Esophagus mucosa (tissue), 1 donor: ENCODE data around the gene RNU6-9. TPM values are rescaled to one million over a fixed set of nuclear protein-coding genes. Genes with fewer than 3 reads are reported as not detected.

ENCODE experiments used
- ATAC-seq: fragments of 200-7000 bp; cut with Tn5 transposase; one replicate; pipeline ENCODE4 v1.9.1; 2020
- total RNA-seq: library from RNA; stranded (reverse); gene quantifications from one replicate; pipeline ENCODE4 v1.2.4, GENCODE V29; 2023
- donor health status: DM: yes; HTN: yes; CAD: no.

RNU6-9 gene
- total RNA-seq, 1 donor from 2014 or later = not detected

DNA sequence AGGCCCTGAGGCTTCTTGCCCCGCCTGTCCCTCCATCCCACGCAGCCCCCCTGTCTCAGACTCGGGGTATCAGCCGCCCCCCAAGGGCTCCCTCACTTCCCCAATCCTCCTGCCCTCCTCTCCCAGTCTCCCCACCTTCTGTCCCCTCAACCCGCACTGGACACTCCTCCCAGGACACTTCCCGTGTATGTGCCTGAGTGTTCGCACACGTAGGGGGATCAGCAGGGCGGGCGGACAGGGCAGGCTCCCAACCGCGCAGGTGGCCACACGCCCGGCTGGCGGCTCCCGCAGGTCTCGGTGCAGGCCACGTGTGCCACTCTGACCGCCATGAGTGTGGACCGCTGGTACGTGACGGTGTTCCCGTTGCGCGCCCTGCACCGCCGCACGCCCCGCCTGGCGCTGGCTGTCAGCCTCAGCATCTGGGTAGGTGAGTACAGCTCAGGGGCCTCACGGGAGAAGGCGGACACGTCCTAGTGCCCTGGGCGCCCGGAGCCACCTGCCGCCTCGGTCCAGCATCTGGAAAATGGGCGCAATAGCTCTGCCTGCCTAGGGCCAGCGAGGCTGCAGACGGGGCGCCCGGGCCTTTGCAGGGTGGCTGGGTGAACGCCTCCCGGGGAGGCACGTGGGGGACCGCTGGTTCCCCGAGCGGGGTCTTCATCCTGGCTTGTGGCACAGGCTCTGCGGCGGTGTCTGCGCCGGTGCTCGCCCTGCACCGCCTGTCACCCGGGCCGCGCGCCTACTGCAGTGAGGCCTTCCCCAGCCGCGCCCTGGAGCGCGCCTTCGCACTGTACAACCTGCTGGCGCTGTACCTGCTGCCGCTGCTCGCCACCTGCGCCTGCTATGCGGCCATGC lies 26.1 kb downstream of the RNU6-9 start:
- ATAC-seq = peak; percentile 56

DNA sequence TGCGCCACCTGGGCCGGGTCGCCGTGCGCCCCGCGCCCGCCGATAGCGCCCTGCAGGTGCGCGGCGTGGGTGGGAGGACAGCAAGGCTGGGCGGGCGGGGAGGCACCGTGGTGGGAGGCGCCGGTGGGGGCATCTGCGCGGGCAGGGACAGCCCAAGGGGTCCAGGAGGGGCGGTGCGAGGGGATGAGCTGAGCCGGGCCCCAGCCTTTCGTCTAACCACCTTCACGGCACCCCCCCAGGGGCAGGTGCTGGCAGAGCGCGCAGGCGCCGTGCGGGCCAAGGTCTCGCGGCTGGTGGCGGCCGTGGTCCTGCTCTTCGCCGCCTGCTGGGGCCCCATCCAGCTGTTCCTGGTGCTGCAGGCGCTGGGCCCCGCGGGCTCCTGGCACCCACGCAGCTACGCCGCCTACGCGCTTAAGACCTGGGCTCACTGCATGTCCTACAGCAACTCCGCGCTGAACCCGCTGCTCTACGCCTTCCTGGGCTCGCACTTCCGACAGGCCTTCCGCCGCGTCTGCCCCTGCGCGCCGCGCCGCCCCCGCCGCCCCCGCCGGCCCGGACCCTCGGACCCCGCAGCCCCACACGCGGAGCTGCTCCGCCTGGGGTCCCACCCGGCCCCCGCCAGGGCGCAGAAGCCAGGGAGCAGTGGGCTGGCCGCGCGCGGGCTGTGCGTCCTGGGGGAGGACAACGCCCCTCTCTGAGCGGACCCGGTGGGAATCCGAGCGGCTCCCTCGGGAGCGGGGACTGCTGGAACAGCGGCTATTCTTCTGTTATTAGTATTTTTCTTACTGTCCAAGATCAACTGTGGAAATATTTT lies 27.0 kb downstream of the RNU6-9 start:
- peak; percentile 13 for ATAC-seq

DNA sequence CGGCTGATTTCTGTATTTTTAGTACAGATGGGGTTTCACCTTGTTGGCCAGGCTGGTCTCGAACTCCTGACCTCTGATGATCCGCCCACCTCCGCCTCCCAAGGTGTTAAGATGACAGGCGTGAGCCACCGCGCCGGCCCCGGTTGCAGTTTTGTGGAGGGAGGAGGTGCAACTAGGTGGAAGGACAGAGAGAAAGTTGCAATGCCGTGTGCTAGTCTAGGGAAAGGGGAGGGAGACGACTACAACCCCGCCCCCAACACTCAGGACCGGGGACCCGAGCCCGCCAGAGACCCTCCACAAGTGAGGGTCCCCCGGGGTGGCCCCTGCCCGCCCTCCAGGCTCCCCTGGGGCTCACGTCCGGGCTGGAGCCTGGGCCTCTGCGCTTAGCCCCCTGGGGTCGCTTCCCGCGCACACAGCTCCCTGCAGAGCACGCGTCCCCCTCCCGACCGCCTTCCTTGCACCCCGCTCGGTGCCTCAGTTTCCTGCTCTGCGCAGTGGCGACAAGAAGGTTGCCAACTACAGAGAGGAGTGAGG lies 31.3 kb downstream of the RNU6-9 start:
- ATAC-seq = no peak

DNA sequence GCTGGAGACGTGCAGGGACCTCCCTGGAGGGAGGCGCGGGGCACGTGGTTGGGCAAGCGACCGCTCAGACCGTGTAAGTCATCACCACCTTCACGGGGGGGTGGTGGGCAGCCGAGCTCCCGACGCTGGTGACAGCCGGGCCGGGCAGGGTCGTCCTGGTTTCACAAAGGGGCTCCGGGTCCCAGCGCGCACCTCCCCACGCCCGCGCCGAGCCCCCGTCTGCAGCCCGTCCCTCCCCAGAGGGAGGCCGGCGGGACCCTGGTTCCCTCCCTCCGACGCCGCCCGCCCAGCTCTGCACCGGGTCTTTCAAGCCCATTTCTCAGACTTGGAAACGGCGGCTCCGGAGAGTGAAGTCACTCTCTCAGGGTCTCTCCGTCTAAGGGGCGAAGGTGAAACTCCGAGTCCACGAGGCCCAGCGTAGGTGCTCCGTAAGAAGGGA lies 31.8 kb downstream of the RNU6-9 start:
- ATAC-seq = peak; percentile 22

DNA sequence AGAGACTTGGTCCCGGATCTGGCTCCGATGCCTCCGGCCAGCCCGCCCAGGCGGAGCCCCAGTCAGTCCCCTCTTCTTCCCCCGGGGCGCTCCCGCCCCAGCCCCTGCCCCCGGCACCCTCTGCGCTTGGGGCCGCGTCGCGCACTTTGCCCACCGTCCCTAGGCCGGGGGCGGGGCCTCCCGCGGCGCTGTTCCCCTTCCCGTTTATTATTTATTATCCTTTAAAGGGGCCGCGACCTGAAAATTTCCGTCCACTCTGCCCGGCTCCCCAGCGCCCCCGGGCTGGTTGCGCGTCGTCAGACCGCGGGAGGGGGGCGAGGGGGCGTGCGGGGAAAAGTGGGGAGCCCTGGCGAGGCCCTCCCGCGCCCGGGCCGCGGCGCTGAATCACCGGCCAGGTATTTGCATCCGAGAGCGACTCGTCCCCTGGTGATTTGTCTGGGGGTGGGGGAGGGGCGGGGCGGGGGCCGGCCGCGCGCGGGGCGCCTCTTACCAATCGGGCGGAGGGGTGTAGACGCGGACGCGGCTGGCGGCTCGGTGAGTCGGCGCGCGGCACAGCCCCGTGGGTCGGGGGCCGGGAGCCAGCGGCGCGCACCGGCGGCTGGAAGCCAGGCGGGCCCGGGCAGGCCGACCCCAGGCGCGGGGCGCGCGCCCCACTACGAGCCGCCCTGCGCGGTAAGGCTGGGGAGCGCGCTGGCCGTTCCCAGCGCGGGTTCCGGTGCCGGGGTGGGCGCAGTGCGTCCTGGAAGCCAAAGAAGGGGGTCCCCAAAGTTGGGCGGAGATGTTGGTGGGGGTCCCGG lies 32.4 kb downstream of the RNU6-9 start, which contains the start of gene ARID3A:
ARID3A (plus strand) TSS at position 510 of the 797 bp plus-strand sequence. CDS start 3,494 bp downstream, outside the sequence.
- peak; percentile 56 for ATAC-seq

DNA sequence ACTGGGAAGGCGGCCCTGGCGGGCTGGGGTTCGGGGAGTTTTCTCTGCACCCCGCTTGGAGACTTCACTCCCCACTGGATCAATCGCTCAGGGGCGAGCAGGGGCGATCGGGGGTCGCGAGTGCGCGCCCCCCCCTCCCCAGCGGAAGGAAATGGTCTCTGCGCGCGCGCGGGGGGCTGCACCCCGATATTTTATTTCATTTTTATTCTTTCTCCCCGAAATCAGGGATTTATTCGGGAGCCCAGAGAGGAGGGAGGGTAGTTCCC lies 33.0 kb downstream of the RNU6-9 start:
- no peak for ATAC-seq

DNA sequence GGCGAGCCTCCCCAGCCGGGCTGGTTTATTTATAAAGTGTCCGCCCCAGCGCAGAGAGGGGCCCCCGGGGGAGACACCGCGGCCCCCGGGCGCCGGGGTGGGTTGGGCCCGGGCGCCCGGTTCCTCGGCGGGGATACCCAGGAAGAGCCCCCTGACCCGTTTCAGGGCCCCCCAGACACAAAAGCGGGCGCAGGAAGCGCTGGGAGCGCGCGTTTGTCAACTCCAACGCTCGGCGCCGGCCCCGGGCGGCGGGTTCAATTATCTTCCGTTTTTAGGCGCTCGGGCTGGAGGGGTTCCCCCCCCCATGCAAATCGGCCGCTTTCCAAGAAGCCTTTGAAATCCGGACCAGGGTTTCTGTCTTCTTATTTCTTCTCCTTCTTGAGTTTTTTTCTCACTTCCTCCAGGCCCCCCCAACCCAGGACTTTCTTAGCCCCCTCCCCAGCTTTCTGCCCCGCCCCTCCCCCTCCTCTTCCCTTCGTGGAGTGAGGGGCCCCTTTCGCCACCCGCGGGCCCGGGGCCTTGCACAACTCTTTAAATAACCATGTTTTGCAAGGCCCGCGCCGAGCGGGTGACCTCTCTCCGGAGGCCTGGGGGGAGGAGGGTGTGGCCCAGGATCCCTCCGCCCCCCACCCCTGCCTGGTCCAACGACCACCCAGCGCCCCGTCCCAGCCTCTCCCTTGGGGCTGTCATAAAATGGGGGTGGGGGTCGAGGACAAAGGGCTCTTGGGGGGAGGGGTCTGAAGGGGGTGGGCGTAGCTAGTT lies 33.5 kb downstream of the RNU6-9 start:
- peak; percentile 7 for ATAC-seq

DNA sequence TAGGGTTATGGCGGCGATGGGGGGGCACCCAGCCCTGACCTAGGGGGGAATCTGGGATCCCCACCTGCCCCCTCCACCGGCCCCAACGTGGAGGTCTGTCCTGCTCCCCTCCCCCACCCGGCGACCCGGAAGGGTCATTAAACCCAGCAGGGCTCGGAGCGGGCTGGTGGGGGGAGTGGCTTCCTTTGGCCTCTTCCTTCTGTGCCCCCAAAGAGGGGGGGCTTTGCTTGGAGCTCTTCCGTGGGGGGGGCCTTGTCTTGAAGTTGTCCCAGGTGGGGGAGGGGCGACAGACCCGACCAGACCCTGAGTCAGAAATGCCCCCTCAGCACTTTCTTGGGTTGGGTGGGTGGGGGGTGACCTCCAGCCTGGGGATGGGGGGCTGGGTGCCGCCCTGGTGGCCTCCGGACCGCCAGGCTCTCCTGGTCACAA lies 34.1 kb downstream of the RNU6-9 start:
- peak; percentile 3 for ATAC-seq

DNA sequence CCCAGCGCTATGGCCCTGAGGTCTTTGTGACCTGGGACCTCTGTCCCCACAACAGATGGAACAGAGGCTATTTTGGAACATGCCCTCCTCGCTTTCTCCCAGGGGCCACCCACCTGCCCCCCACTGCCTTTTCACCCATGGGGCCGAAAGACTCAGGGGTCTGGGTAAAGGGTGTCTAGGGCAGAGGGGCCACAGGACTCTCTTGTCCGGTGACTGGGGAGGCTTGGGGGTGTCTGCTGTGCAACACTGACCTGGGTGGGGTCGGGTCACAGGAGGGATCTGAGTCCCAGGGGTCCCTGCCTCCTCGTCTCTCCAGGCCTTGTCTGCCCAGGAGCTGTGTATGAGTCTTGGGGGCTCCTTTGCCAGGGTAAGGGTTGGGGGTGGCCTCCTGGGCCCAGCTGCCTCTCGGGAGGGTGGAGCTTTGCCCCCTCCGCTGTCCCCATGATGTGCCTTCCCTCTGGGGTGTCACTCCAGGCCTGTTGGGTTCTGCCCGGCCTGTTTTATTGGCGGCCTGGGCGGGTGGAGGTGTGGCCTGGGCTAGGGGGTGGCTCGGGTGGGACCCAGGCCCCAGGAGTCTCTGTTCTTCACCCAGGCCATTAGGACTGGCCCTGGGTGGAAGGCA lies 34.6 kb downstream of the RNU6-9 start:
- no peak for ATAC-seq

DNA sequence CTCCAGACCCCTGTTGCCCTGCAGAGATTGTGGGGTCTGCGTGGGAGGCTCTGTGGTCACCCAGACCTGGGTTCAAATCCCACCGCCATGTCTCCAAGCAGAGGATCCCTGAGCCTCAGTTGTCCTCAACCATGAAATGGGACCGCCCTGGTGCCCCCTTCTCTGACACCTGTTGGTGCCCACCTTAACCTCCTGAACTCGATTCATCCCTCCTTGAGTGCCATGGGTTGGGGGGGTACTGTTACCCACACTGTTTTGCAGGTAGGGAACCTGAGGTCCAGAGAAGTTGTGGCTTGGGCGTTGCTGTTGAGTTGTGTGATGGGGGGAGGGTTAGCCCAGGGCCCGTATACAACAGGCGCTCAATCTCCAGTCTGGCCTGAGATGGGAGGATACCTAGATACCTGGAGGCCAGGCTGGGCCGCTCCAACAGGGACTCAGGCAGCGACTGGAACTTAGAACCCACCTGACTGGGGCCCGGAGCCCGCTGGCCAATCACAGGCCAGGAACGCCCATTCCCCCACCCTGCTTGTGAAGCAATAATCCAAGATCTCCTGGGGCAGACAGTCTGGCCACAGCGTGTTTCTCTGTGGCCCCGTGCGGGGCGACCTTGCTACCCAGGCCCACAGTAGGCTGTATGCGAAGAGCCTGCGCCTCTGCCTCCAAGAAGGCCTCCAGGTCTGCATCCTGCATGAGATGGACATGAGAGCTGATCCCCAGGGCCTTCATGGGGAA lies 35.4 kb downstream of the RNU6-9 start:
- no peak for ATAC-seq

DNA sequence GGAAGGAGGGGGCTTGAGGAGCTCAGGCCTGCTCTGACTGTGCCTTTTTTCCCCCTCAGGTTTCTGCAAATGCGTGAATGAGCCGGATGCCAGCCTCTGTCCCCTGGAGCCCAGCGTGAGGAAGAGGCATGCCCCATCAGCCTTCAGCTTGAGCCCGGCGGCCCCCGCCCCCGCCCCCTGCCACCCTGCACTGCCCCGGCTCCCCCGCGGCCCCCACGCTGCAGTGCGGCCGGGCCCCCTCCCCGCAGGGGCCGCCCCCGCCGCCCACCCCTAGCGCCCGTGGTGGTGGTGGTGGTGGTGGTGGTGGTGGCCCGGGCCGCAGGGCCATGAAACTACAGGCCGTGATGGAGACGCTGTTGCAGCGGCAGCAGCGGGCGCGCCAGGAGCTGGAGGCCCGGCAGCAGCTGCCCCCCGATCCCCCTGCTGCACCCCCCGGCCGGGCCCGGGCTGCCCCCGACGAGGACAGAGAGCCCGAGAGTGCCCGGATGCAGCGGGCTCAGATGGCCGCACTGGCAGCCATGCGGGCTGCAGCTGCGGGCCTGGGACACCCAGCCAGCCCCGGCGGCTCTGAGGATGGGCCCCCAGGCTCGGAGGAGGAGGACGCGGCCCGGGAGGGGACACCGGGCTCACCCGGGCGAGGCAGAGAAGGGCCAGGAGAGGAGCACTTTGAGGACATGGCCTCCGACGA lies 36.1 kb downstream of the RNU6-9 start:
- no peak for ATAC-seq

DNA sequence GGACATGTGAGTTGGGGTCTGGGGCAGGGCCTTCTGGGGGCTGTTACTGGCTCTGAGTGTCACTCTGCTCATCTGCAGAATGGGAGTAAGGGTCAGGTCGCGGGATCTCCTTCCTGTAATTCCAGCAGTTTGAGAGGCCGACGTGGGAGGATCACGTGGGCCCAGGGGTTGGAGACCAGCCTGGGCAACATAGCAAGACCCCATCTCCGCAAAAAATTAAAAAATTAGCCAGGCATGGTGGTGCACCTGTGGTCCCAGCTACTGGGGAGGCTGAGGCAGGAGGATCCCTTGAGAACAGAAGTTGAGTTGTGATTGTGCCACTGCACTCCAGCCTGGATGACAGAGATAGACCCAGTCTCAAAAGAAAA lies 36.6 kb downstream of the RNU6-9 start:
- ATAC-seq = no peak

DNA sequence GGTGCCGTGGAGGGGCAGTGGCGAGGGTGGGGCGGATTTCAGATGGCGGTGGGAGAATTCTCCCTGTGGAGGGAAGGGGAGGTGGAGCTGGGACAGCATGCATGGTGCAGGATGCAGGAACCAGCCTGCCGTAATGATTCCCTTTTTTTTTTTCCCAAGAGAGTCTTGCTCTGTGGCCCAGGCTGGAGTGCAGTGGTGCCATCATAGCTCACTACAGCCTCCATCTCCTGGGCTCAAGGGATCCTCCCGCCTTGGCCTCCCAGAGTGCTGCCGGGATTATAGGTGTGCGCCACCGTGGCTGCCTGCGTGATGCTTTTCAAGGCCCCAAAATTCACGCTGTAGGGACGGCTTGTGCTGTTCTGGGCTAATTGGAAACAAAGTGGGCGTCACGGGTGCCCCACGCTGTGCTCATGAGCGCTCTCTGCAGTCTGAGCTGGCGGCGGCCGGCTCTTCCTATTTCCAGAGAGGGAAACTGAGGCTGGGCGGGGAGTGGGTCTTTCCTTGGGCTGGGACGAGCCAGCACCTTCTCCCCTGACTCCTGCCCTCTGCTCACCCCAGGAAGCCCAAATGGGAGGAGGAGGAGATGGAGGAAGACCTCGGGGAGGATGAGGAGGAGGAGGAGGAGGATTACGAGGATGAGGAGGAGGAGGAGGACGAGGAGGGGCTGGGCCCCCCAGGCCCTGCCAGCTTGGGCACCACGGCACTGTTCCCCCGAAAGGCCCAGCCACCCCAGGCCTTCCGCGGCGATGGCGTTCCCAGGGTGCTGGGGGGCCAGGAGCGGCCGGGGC lies 38.8 kb downstream of the RNU6-9 start:
- ATAC-seq = no peak

DNA sequence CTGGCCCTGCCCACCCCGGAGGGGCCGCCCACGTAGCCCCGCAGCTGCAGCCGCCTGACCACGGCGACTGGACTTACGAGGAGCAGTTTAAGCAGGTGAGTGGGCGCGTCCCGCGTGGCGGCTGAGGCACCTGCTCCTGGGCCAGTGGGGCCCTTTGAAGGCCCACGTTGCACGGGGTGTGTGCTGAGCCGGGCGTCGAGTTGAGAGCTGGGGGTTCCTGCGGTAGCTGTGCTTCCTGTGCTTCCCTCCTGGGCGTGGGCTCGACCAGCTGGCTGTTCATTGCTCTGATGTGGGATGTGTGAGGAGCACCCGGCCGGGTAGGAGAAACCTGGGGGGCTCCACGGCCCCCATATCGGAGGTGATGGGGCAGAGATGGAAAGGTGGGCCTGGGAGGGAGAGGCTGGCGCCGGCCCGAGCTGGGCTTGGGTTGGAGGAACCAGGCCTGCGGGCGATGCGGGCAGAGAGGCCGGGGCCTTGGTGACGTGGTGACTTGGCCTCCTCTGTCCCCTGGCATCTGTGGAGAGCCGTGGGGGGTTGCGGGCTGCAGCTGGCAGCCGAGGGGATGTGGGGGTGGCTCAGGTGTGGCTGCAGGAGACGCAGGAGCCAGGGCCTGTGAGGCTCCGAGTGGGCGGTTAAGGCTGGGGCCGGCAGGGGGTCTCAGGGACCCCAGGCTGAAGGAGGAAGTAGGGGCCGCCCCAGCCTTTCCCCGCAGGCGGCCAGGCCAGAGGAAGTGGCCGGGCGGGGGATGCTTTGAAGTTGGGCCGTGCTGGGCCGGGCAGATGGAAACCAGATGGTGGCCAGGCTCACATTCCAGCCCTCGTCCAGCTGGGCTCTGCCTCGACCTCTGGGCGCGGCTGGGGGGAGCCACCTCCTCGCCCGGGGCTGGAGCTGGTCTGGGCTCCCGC lies 39.6 kb downstream of the RNU6-9 start:
- peak; percentile 27 for ATAC-seq

DNA sequence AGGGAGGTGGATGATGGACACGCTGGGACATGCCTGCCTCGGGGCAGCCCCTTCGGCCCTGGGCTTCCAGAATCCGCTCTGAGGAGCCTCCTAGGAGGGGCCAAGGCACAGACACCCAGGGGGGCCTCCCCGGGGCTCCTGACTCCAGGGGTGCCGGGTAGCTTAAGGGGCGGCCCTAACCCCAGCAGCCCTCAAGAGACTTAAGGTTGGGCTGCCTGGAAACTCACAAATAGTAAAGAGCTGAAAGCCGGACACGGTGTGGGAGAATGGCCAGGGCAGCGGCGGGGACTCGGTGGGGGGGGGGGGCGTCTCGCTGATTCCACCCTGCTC lies 40.2 kb downstream of the RNU6-9 start:
- ATAC-seq = no peak

DNA sequence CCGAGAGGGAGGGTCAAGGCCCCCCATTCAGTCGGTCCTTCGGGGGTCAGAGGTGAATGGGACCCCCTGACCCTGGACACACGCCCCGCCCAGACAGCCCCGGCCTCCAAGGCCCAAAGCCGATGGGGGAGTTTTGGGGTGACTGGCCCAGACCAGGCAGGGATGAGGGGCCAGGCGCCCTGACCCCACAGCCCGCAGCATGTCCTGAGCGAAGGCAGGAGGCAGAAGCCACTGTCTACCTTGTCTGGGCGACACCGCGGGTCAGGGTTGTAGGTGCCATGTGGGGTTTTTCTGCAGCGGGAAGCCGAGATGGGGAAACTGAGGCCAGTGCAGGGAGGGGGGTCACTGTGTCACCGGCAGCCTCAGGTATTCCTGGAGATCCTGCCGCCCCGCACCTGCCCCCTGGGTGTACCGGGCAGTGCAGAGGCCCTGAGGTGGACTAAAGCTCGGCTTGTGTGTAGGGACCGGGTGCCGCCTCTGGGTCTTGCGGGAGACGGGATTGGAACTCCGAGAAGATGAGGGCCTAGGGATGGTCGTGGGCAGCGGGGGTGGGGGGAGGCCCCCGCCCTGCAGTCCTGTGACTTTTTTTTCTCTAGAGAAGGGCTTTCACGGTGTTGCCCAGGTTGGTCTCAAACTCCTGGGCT lies 41.0 kb downstream of the RNU6-9 start:
- no peak for ATAC-seq

DNA sequence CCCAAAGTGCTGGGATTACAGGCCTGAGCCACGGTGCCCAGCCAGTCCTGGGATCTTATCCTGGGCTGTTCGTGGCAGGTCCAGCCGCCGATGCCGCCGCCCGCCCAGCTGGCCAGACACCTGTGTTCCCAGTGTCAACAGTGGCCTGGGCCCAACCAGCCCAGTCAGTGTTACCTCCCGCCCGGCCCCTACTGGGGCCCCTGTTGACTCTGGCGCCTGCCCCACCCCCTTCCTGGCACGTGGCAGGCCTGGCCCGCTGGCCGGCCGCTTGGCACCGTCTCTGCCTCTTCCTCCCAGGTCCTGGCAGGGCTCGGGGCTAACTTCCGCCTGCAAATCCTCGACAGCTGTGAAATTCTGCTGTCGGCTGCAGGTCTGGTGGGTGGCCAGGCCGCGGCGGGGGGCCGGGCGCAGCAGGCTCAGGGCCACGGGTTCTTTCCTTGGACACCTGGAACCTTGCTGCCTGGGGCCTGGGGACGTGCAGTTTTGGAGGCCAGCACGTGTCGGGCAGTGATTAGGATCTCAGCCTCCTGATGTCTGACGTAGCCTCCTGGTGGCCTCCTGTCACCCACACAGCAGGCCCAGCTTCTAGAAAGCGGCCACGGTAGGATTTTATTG lies 41.7 kb downstream of the RNU6-9 start:
- peak; percentile 64 for ATAC-seq
